Cardiac septum (tissue), 1 donor: Measurements from ENCODE around the gene MERTK. TPM values are rescaled to one million over a fixed set of nuclear protein-coding genes. Genes with fewer than 3 reads are reported as not detected.
"Not testable (repeated sequence)": the region's sequence is repeated elsewhere in the genome, so short reads cannot be mapped to it uniquely, and the experiment has no call there.

Source experiments
- DNase-seq: peaks from one replicate; pipeline ENCODE4 v3.0.0-alpha.2; 2020; ENCODE audit warnings: low spot score
- intact Hi-C: fragments of 100-400 bp; cut with DNase I; formaldehyde crosslinking; loops from one replicate; pipeline ENCODE4 v1.14.0; 2022
- total RNA-seq: library from RNA; stranded (reverse); fragmentation: NEBNext Ultra II Directional; extraction: Animal tissue kit (Norgen Biotek cat#: 25700); gene quantifications from one replicate; pipeline ENCODE4 v1.2.1, GENCODE V29; 2021
- donor health status: DM: no; HTN: no; CAD: no.

The MERTK gene
- total RNA-seq, 1 donor from 2014 or later = 5.8 TPM

GRCh38 chr2:112027767-112028166 lies 129.4 kb downstream of the MERTK start:
- no peak for DNase-seq
- intact Hi-C loops = no loop called here

GRCh38 chr2:112029164-112029563 lies 130.8 kb downstream of the MERTK start:
- no peak for DNase-seq
- intact Hi-C loops = no loop called here

- intact Hi-C loops = no loop called here
- no peak for DNase-seq
Observed at GRCh38 chr2:112031473-112032223, 133.2 kb downstream of the MERTK start.

GRCh38 chr2:112032224-112032586 lies 133.8 kb downstream of the MERTK start:
- DNase-seq = no peak
- intact Hi-C loops = no loop called here

GRCh38 chr2:112032689-112033465 lies 134.5 kb downstream of the MERTK start:
- intact Hi-C loops = no loop called here
- DNase-seq = no peak

- intact Hi-C loops = no loop called here
- no peak for DNase-seq
Observed at GRCh38 chr2:112033600-112033999, 135.2 kb downstream of the MERTK start.

- intact Hi-C loops = no loop called here
Observed at GRCh38 chr2:112034924-112035323, 136.5 kb downstream of the MERTK start.

GRCh38 chr2:112035786-112036185 lies 137.4 kb downstream of the MERTK start:
- intact Hi-C loops = no loop called here
- no peak for DNase-seq

More at GRCh38 chr2:112034924-112035323, 136.5 kb downstream of the MERTK start:
- DNase-seq = no peak

GRCh38 chr2:112039556-112039955 lies 141.1 kb downstream of the MERTK start:
- DNase-seq, intact Hi-C loops: not testable (repeated sequence)

- intact Hi-C loops, DNase-seq: not testable (repeated sequence)
Observed at GRCh38 chr2:112040066-112040465, 141.7 kb downstream of the MERTK start.

- DNase-seq, intact Hi-C loops: not testable (repeated sequence)
Observed at GRCh38 chr2:112041460-112041859, 143.1 kb downstream of the MERTK start.

- DNase-seq = no peak
- intact Hi-C loops = no loop called here
Observed at GRCh38 chr2:112045446-112046014, 147.1 kb downstream of the MERTK start.

- intact Hi-C loops = no loop called here
- DNase-seq = no peak
Observed at GRCh38 chr2:112046231-112046630, 147.8 kb downstream of the MERTK start.

GRCh38 chr2:112047537-112048235 lies 149.3 kb downstream of the MERTK start:
- DNase-seq = no peak
- intact Hi-C loops = loop anchor here (2.0 kb wide), 1 partner anchor 149 kb away; the partner anchor contains the start of gene MERTK

- intact Hi-C loops = loop anchor here (2.0 kb wide), 1 partner anchor 149 kb away; the partner anchor contains the start of gene MERTK
- DNase-seq = no peak
Observed at GRCh38 chr2:112048236-112048592, 149.8 kb downstream of the MERTK start.

GRCh38 chr2:112048887-112049286 lies 150.5 kb downstream of the MERTK start:
- intact Hi-C loops = loop anchor here (1.0 to 2.0 kb wide), 2 partner anchors 150 to 162 kb away; partner anchors contain the start of gene MERTK
- no peak for DNase-seq

- intact Hi-C loops = loop anchor here (5.0 to 10.0 kb wide), 2 partner anchors 202 to 384 kb away; partner anchors contain the start of gene RGPD8
- DNase-seq = no peak
Observed at GRCh38 chr2:112050316-112050715, 151.9 kb downstream of the MERTK start.

- peak; percentile 99 for DNase-seq
- intact Hi-C loops = loop anchor here (5.0 to 10.0 kb wide), 2 partner anchors 198 to 381 kb away; partner anchors contain the start of gene RGPD8
Observed at GRCh38 chr2:112053917-112054846, 155.8 kb downstream of the MERTK start.
